H9 (cell line): ENCODE data around the gene ITPKB. TPM values are rescaled to one million over a fixed set of nuclear protein-coding genes. Genes with fewer than 3 reads are reported as not detected.
"Not testable (repeated sequence)": the region's sequence is repeated elsewhere in the genome, so short reads cannot be mapped to it uniquely, and the experiment has no call there.

ENCODE experiments used
- DNase-seq: peaks from one replicate; pipeline ENCODE4 v3.0.0-alpha.2; 2017
- H2AFZ ChIP-seq: one replicate; pipeline ENCODE4 v1.6.1; 2013; ENCODE audit warnings: mild to moderate bottlenecking, low read length, control low read depth, moderate library complexity
- H2AK5ac ChIP-seq: 2 replicates; pipeline ENCODE4 v1.6.1; 2013; ENCODE audit warnings: low read length, control low read depth, mixed read lengths; ENCODE audit not compliant: insufficient read length
- H2BK120ac ChIP-seq: one replicate; pipeline ENCODE4 v1.6.1; 2013; ENCODE audit warnings: low read depth, mild to moderate bottlenecking, low read length, control low read depth, inconsistent platforms; ENCODE audit not compliant: poor library complexity, severe bottlenecking
- H2BK12ac ChIP-seq: 2 replicates; pipeline ENCODE4 v1.6.1; 2013; ENCODE audit warnings: low read length, control low read depth, mixed read lengths, low read depth; ENCODE audit not compliant: insufficient read length
- H2BK15ac ChIP-seq: 2 replicates; pipeline ENCODE4 v1.6.1; 2013; ENCODE audit warnings: low read depth, low read length, control low read depth
- H2BK20ac ChIP-seq: one replicate; pipeline ENCODE4 v1.6.1; 2013; ENCODE audit warnings: low read depth, mild to moderate bottlenecking, low read length, control low read depth, inconsistent platforms; ENCODE audit not compliant: poor library complexity, severe bottlenecking
- H2BK5ac ChIP-seq: 2 replicates; pipeline ENCODE4 v1.6.1; 2013; ENCODE audit warnings: low read length, control low read depth, mixed read lengths; ENCODE audit not compliant: insufficient read length
- H3K14ac ChIP-seq: 2 replicates; pipeline ENCODE4 v1.6.1; 2013; ENCODE audit warnings: low read length, control low read depth; ENCODE audit not compliant: insufficient read depth
- H3K18ac ChIP-seq: 2 replicates; pipeline ENCODE4 v1.6.1; 2013; ENCODE audit warnings: low read depth, mild to moderate bottlenecking, mixed read lengths, low read length, control low read depth; ENCODE audit not compliant: insufficient read length
- H3K23ac ChIP-seq: 2 replicates; pipeline ENCODE4 v1.6.1; 2013; ENCODE audit warnings: low read length, control low read depth, mixed read lengths, low read depth; ENCODE audit not compliant: insufficient read length
- H3K23me2 ChIP-seq: 2 replicates; pipeline ENCODE4 v1.6.1; 2013; ENCODE audit warnings: low read depth, mild to moderate bottlenecking, mixed read lengths, low read length, control low read depth; ENCODE audit not compliant: insufficient read length, poor library complexity, severe bottlenecking
- H3K27ac ChIP-seq: 2 replicates; pipeline ENCODE4 v1.5.1; 2013; ENCODE audit warnings: low read length, control low read depth, mixed read lengths, low read depth; ENCODE audit not compliant: insufficient read length
- H3K27me3 ChIP-seq: 2 replicates; pipeline ENCODE4 v1.6.1; 2013; ENCODE audit warnings: low read length, control low read depth, inconsistent platforms; ENCODE audit not compliant: insufficient read depth
- H3K4ac ChIP-seq: 2 replicates; pipeline ENCODE4 v1.6.1; 2013; ENCODE audit warnings: low read depth, mild to moderate bottlenecking, control low read depth, inconsistent platforms, low read length, moderate library complexity
- H3K4me1 ChIP-seq: 2 replicates; pipeline ENCODE4 v1.6.1; 2013; ENCODE audit warnings: low read length, control low read depth, inconsistent platforms; ENCODE audit not compliant: insufficient read depth
- H3K4me2 ChIP-seq: 2 replicates; pipeline ENCODE4 v1.6.1; 2013; ENCODE audit warnings: low read length, control low read depth, mixed read lengths; ENCODE audit not compliant: insufficient read length, insufficient read depth
- H3K56ac ChIP-seq: 2 replicates; pipeline ENCODE4 v1.6.1; 2013; ENCODE audit warnings: low read depth, mild to moderate bottlenecking, mixed read lengths, low read length, control low read depth; ENCODE audit not compliant: insufficient read length
- H3K79me1 ChIP-seq: 2 replicates; pipeline ENCODE4 v1.6.1; 2013; ENCODE audit warnings: low read depth, mild to moderate bottlenecking, moderate library complexity, low read length, control low read depth, inconsistent platforms; ENCODE audit not compliant: insufficient read depth, poor library complexity, severe bottlenecking
- H3K79me2 ChIP-seq: 2 replicates; pipeline ENCODE4 v1.6.1; 2013; ENCODE audit warnings: low read length, control low read depth, inconsistent platforms; ENCODE audit not compliant: insufficient read depth
- H3K9ac ChIP-seq: 2 replicates; pipeline ENCODE4 v1.6.1; 2013; ENCODE audit warnings: low read length, control low read depth, mixed read lengths; ENCODE audit not compliant: insufficient read length; ENCODE audit errors: extremely low read depth
- H3K9me3 ChIP-seq: one replicate; pipeline ENCODE4 v1.6.1; 2013; ENCODE audit warnings: low read depth, low read length, inconsistent platforms; ENCODE audit not compliant: control insufficient read depth
- H3T11ph ChIP-seq: one replicate; pipeline ENCODE4 v1.6.1; 2013; ENCODE audit warnings: mild to moderate bottlenecking, low read length, control low read depth, inconsistent platforms
- H4K20me1 ChIP-seq: one replicate; pipeline ENCODE4 v1.6.1; 2013; ENCODE audit not compliant: control insufficient read depth, insufficient read length, insufficient read depth
- H4K5ac ChIP-seq: 2 replicates; pipeline ENCODE4 v1.6.1; 2013; ENCODE audit warnings: low read depth, mild to moderate bottlenecking, mixed read lengths, low read length, control low read depth; ENCODE audit not compliant: insufficient read length
- H4K8ac ChIP-seq: replicated peaks from 2 replicates; pipeline ENCODE4 v1.6.1; 2013; ENCODE audit warnings: low read length, control low read depth, mixed read lengths, low read depth; ENCODE audit not compliant: insufficient read length
- H4K91ac ChIP-seq: 2 replicates; pipeline ENCODE4 v1.6.1; 2013; ENCODE audit warnings: low read depth, mild to moderate bottlenecking, moderate library complexity, mixed read lengths, low read length, control low read depth; ENCODE audit not compliant: insufficient read length
- H3K27ac Mint-ChIP-seq, 3 experiments: 2 replicates in 2 of 3; 3 replicates in 1 of 3; pipeline ENCODE4 v1.8.0; 2020 to 2021; ENCODE audit warnings: mixed read lengths in 3 of 3, mild to moderate bottlenecking in 1 of 3, moderate library complexity in 1 of 3
- H3K27me3 Mint-ChIP-seq: 2 replicates; pipeline ENCODE4 v1.8.0; 2021; ENCODE audit warnings: low read depth, mild to moderate bottlenecking, moderate library complexity, mixed read lengths
- H3K36me3 Mint-ChIP-seq, 3 experiments: 2 replicates in 2 of 3; 3 replicates in 1 of 3; pipeline ENCODE4 v1.8.0; 2020 to 2021; ENCODE audit warnings: low read depth in 3 of 3, mixed read lengths in 3 of 3; ENCODE audit not compliant: insufficient read depth in 1 of 3
- H3K4me1 Mint-ChIP-seq, 2 experiments: 2 replicates each; pipeline ENCODE4 v1.8.0; 2020; ENCODE audit warnings: mixed read lengths in 2 of 2
- H3K4me3 Mint-ChIP-seq, 2 experiments: 2 replicates in 1 of 2; 3 replicates in 1 of 2; pipeline ENCODE4 v1.8.0; 2020 to 2021; ENCODE audit warnings: mild to moderate bottlenecking in 2 of 2, mixed read lengths in 2 of 2, moderate library complexity in 1 of 2
- H3K9me3 Mint-ChIP-seq, 2 experiments: 2 replicates in 1 of 2; 3 replicates in 1 of 2; pipeline ENCODE4 v1.8.0; 2020; ENCODE audit warnings: mild to moderate bottlenecking in 2 of 2, mixed read lengths in 2 of 2, moderate library complexity in 1 of 2
- whole genome bisulfite sequencing: extraction: QIAGEN DNeasy Blood & Tissue Kit; methylation state at CpG from one replicate; pipeline ENCODE4 v1.1.7; 2013; ENCODE audit warnings: missing lambda C conversion rate, low lambda C conversion rate, mixed read lengths; ENCODE audit not compliant: insufficient read length; ENCODE audit errors: extremely low coverage; 5-methylcytosine and 5-hydroxymethylcytosine counted together
- total RNA-seq: library from RNA; stranded (reverse); gene quantifications from 2 replicates; pipeline ENCODE4 v1.2.1, GENCODE V29; 2021
- TF ChIP-seq, protein P1 (sequence below): fragments of 200-600 bp; sonication (generic); conservative IDR thresholded peaks from 3 replicates; pipeline ENCODE4 v1.8.0; 2021; ENCODE audit warnings: antibody characterized with exemption, mild to moderate bottlenecking

Gene ITPKB
- total RNA-seq, 1 experiment from 2014 or later: 3.8 TPM

- no peak overlapping the region for H2BK12ac ChIP-seq
- no peak overlapping the region for H3K27ac ChIP-seq
- H2AK5ac ChIP-seq: no peak overlapping the region
- H3K36me3 Mint-ChIP-seq: no peaks in the 10 kb centered on the region
- no peak overlapping the region for H3K4ac ChIP-seq
- no peak overlapping the region for H3K18ac ChIP-seq
- H3K4me1 Mint-ChIP-seq: peaks cover 8 to 9% of the 10 kb centered on the region in 2 experiments
- no peak overlapping the region for H2BK5ac ChIP-seq
- H3K23ac ChIP-seq: no peak overlapping the region
- H3T11ph ChIP-seq: no peak overlapping the region
- H3K27ac Mint-ChIP-seq: no peak overlapping the region
- H2BK20ac ChIP-seq: no peak overlapping the region
- no peaks in the 10 kb centered on the region for H3K4me1 ChIP-seq
- H3K9me3 Mint-ChIP-seq: no peaks in the 10 kb centered on the region
- no peak for DNase-seq
- no peaks in the 10 kb centered on the region for H3K79me2 ChIP-seq
- H2BK15ac ChIP-seq: no peak overlapping the region
- H3K27me3 Mint-ChIP-seq: no peaks in the 10 kb centered on the region
- no peaks in the 10 kb centered on the region for H3K79me1 ChIP-seq
- TF ChIP-seq, protein P1, sequence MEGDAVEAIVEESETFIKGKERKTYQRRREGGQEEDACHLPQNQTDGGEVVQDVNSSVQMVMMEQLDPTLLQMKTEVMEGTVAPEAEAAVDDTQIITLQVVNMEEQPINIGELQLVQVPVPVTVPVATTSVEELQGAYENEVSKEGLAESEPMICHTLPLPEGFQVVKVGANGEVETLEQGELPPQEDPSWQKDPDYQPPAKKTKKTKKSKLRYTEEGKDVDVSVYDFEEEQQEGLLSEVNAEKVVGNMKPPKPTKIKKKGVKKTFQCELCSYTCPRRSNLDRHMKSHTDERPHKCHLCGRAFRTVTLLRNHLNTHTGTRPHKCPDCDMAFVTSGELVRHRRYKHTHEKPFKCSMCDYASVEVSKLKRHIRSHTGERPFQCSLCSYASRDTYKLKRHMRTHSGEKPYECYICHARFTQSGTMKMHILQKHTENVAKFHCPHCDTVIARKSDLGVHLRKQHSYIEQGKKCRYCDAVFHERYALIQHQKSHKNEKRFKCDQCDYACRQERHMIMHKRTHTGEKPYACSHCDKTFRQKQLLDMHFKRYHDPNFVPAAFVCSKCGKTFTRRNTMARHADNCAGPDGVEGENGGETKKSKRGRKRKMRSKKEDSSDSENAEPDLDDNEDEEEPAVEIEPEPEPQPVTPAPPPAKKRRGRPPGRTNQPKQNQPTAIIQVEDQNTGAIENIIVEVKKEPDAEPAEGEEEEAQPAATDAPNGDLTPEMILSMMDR: no peak
- H3K23me2 ChIP-seq: no peaks in the 10 kb centered on the region
- H2AFZ ChIP-seq: no peak overlapping the region
- no peaks in the 10 kb centered on the region for H3K27me3 ChIP-seq
- no peaks in the 10 kb centered on the region for H3K9me3 ChIP-seq
- H4K20me1 ChIP-seq: no peaks in the 10 kb centered on the region
- WGBS: no CpG with 5 or more reads among the region's 7 CpGs
- H4K91ac ChIP-seq: no peak overlapping the region
- H4K8ac ChIP-seq: no peak overlapping the region
- H2BK120ac ChIP-seq: no peak overlapping the region
- no peak overlapping the region for H4K5ac ChIP-seq
- no peak overlapping the region for H3K9ac ChIP-seq
- H3K4me3 Mint-ChIP-seq: no peak overlapping the region
- H3K14ac ChIP-seq: no peak overlapping the region
- H3K4me2 ChIP-seq: no peak overlapping the region
- H3K56ac ChIP-seq: no peak overlapping the region
Measured at GRCh38 chr1:226772446-226773139, 33.5 kb upstream of the ITPKB start.

DNA sequence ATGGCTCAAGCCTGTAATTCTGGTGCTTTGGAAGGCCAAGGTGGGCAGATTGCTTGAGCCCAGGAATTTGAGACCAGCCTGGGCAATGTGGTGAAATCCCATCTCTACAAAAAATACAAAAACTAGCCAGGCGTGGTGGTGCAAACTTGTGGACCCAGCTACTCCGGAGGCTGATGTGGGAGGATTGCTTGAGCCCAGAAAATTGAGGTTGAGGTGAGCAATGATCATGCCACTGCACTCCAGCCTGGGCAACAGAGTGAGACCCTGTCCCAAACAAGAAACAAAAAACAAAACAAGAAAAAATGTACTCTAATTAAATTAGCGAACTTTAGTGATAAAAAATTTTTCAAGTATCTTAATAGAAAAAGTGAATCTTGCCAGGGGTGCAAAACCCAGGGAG, 28.1 kb upstream of the ITPKB start:
- not testable (repeated sequence) for H2BK15ac ChIP-seq, H2AFZ ChIP-seq, H3K4me2 ChIP-seq, H3K9me3 ChIP-seq, H3K23ac ChIP-seq, H3K9me3 Mint-ChIP-seq, H4K20me1 ChIP-seq, H3K9ac ChIP-seq, H3K27me3 ChIP-seq, H3K36me3 Mint-ChIP-seq, H2BK12ac ChIP-seq, H4K5ac ChIP-seq, H3K79me1 ChIP-seq, H4K91ac ChIP-seq, H3K4me3 Mint-ChIP-seq, H3K27me3 Mint-ChIP-seq, H3K56ac ChIP-seq, H4K8ac ChIP-seq, DNase-seq, H2BK5ac ChIP-seq, H3K4ac ChIP-seq, H3K27ac ChIP-seq, H2BK120ac ChIP-seq, H3K23me2 ChIP-seq, H3K18ac ChIP-seq, H3K14ac ChIP-seq, H2BK20ac ChIP-seq, H2AK5ac ChIP-seq, H3T11ph ChIP-seq, H3K27ac Mint-ChIP-seq, H3K79me2 ChIP-seq
- H3K4me1 Mint-ChIP-seq: peaks cover 43 to 48% of the 10 kb centered on the region in 2 experiments
- no CpG with 5 or more reads among the region's 3 CpGs for WGBS
- H3K4me1 ChIP-seq: peaks cover 12% of the 10 kb centered on the region; the same call in 1 of the 2 replicates
